Body of pancreas (tissue), 4 donors: ENCODE measurements around the gene RAPGEF1.

Source experiments
- CTCF ChIP-seq, 7 experiments: fragments of 450-650 bp in 4 of 7; fragments of 200-600 bp in 3 of 7; sonication (generic) in 3 of 7; IDR thresholded peaks; one replicate each; pipeline ENCODE4 v1.5.1; 2016 to 2019; ENCODE audit warnings: antibody characterized with exemption in 7 of 7
- POLR2A ChIP-seq, 3 donors: fragments of 450-650 bp; IDR thresholded peaks; one replicate each; pipeline ENCODE4 v1.6.1; 2016; ENCODE audit warnings: antibody characterized with exemption in 3 of 3, mild to moderate bottlenecking in 2 of 3

GRCh38 chr9:131650254-131650653 lies 89.6 kb downstream of the RAPGEF1 start:
- no peak for TF ChIP-seq CTCF (IDR thresholded peaks at IDR 0.05)
- no peak for TF ChIP-seq POLR2A (IDR thresholded peaks at IDR 0.05)
